ENCODE measurements around the gene FBXW5. TPM values are rescaled to one million over a fixed set of nuclear protein-coding genes. Genes with fewer than 3 reads are reported as not detected.

FBXW5 gene
- total and polyA plus RNA-seq, 4 donors = 56.6 to 118 (median 99.2) TPM

DNA sequence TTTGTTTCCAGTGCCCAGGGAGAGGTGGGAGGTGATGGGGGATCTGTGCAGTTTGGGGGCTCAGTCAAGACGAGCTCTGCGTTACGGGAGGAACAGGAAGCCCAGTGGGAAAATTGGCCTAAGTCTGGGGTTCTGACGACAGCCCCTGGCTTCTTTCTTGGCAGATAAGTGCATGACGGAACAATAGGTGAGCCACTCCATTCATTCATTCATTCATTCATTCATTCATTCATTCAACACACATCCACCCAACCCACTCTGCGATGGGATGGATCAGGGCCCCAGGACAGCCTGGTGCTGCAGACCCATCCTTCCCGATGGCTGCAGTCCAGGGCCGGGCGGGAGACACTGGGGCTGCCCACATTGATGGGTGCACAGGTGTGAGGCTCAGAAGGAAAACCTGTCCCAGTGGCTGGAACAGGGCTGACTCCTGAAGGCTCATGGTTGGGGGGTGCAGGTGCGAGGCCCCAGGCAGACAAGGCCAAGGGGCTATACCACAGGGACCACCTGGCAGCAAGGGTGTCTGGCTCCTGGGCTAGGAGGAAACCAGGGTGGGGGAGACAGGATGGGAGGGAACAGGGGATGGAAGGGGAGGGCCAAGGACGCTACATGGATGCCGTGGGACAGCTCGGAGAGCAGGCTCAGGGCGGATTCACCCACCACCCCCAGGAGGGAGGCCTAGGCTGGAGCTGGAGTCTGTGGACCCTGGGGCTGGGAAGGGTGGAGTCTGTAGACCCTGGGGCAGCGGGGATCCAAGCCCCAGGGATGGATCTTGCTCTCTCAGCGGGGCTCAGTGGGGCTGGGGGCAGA lies 36.3 kb upstream of the FBXW5 start:
- H3K36me3 ChIP-seq (ENCODE audit: control insufficient read depth in 4 of 4, insufficient read depth in 4 of 4, low read length in 4 of 4) = no peaks in the 10 kb centered on the region
- H3K4me3 ChIP-seq = no peak overlapping the region
- no peak overlapping the region for H3K9ac ChIP-seq (ENCODE audit: insufficient read depth in 1 of 2, low read length in 2 of 2)
- peaks cover 5 to 22% (median 9%) of the 10 kb centered on the region in 3 donors for H3K27me3 ChIP-seq (ENCODE audit: control insufficient read depth in 3 of 3, insufficient read depth in 3 of 3, low read length in 2 of 3)
- no peak for ATAC-seq (ENCODE audit: insufficient read depth, low FRiP score)
- peak overlapping the region; percentile 49 to 83 for H3K27ac ChIP-seq (ENCODE audit: low read depth in 1 of 2, low read length in 1 of 2)
- peaks cover 0 to 5% (median 0%) of the 10 kb centered on the region in 4 donors for H3K9me3 ChIP-seq (ENCODE audit: control insufficient read depth in 4 of 4, insufficient read depth in 3 of 4, low read length in 3 of 4)
- no peak for DNase-seq
- WGBS, 2 donors = 83 to 89% methylated on average over 16 of the region's 16 CpGs
- TF ChIP-seq, protein P1, sequence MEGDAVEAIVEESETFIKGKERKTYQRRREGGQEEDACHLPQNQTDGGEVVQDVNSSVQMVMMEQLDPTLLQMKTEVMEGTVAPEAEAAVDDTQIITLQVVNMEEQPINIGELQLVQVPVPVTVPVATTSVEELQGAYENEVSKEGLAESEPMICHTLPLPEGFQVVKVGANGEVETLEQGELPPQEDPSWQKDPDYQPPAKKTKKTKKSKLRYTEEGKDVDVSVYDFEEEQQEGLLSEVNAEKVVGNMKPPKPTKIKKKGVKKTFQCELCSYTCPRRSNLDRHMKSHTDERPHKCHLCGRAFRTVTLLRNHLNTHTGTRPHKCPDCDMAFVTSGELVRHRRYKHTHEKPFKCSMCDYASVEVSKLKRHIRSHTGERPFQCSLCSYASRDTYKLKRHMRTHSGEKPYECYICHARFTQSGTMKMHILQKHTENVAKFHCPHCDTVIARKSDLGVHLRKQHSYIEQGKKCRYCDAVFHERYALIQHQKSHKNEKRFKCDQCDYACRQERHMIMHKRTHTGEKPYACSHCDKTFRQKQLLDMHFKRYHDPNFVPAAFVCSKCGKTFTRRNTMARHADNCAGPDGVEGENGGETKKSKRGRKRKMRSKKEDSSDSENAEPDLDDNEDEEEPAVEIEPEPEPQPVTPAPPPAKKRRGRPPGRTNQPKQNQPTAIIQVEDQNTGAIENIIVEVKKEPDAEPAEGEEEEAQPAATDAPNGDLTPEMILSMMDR (IDR thresholded peaks at IDR 0.05; ENCODE audit: control extremely low read depth, extremely low read depth) = no peak
- H3K4me1 ChIP-seq (ENCODE audit: control insufficient read depth in 5 of 5, insufficient read depth in 5 of 5, low read length in 5 of 5) = peaks cover 0 to 24% (median 11%) of the 10 kb centered on the region in 5 donors

DNA sequence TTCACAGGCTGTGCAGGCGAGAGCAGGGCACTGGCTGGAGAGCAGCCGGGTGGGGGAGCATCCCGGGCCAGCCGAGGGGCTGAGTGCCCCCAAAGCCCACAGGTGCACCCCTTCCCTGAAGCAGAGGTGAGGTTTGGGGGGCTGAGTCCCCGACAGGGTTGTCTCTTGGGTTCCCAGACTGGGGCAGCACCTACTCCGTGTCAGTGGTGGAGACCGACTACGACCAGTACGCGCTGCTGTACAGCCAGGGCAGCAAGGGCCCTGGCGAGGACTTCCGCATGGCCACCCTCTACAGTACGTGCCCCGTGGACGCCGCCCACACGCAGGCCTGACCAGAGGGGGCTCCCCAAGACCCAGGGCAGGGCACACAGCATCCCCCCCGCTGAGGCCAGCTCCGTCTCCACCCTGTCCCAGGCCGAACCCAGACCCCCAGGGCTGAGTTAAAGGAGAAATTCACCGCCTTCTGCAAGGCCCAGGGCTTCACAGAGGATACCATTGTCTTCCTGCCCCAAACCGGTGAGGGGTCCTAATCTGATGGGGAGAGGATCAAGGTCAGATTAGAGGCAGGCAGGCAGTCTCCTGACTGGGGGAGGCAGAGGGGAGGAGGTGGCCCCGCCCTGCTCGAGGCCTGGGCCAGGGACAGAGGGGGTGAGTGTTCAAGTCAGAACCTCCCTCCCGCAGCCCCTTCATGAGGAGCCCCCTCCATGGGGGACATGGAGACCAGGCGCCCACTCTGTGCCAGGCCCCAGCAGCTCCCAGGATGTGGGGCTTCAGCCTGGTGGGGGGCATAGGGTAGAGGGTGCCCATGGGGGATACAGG lies 35.4 kb upstream of the FBXW5 start:
- Histone ChIP-seq H3K9ac (ENCODE audit: insufficient read depth in 1 of 2, low read length in 2 of 2) (no peak overlapping the region), H3K4me3 (no peak overlapping the region), H3K36me3 (ENCODE audit: control insufficient read depth in 4 of 4, insufficient read depth in 4 of 4, low read length in 4 of 4) (no peaks in the 10 kb centered on the region), H3K27ac (ENCODE audit: low read depth in 1 of 2, low read length in 1 of 2) (peak overlapping the region in 1 of 2 donors; percentile 58), H3K9me3 (ENCODE audit: control insufficient read depth in 4 of 4, insufficient read depth in 3 of 4, low read length in 3 of 4) (peaks cover 0 to 5% (median 0%) of the 10 kb centered on the region in 4 donors), H3K4me1 (ENCODE audit: control insufficient read depth in 5 of 5, insufficient read depth in 5 of 5, low read length in 5 of 5) (peaks cover 0 to 27% (median 11%) of the 10 kb centered on the region in 5 donors), H3K27me3 (ENCODE audit: control insufficient read depth in 3 of 3, insufficient read depth in 3 of 3, low read length in 2 of 3) (peaks cover 5 to 16% (median 9%) of the 10 kb centered on the region in 3 donors)
- ATAC-seq (ENCODE audit: insufficient read depth, low FRiP score) = no peak
- TF ChIP-seq, protein P1 (IDR thresholded peaks at IDR 0.05; ENCODE audit: control extremely low read depth, extremely low read depth) = no peak
- no peak for DNase-seq
- WGBS, 2 donors = 89 to 91% methylated on average over 26 of the region's 26 CpGs

GRCh38 chr9:136978865-136979544 lies 34.5 kb upstream of the FBXW5 start:
- H3K27ac ChIP-seq (ENCODE audit: low read depth in 1 of 2, low read length in 1 of 2) = peak overlapping the region in 1 of 2 donors; percentile 37
- H3K27me3 ChIP-seq (ENCODE audit: control insufficient read depth in 3 of 3, insufficient read depth in 3 of 3, low read length in 2 of 3) = peaks cover 4 to 6% (median 4%) of the 10 kb centered on the region in 3 donors
- DNase-seq (no peak), ATAC-seq (ENCODE audit: insufficient read depth, low FRiP score) (no peak)
- no peaks in the 10 kb centered on the region for H3K36me3 ChIP-seq (ENCODE audit: control insufficient read depth in 4 of 4, insufficient read depth in 4 of 4, low read length in 4 of 4)
- 59 to 60% methylated on average over 28 to 41 of the region's 41 CpGs for WGBS, 2 donors
- TF ChIP-seq, protein P1 (IDR thresholded peaks at IDR 0.05; ENCODE audit: control extremely low read depth, extremely low read depth) = no peak
- no peak overlapping the region for H3K9ac ChIP-seq (ENCODE audit: insufficient read depth in 1 of 2, low read length in 2 of 2)
- peaks cover 0 to 29% (median 11%) of the 10 kb centered on the region in 5 donors for H3K4me1 ChIP-seq (ENCODE audit: control insufficient read depth in 5 of 5, insufficient read depth in 5 of 5, low read length in 5 of 5)
- peaks cover 0 to 5% (median 0%) of the 10 kb centered on the region in 4 donors for H3K9me3 ChIP-seq (ENCODE audit: control insufficient read depth in 4 of 4, insufficient read depth in 3 of 4, low read length in 3 of 4)
- no peak overlapping the region for H3K4me3 ChIP-seq

Measured in lung (tissue), 12 donors.